HG03025 (cell line): ENCODE results near the gene VEPH1.

Source experiments
- ATAC-seq: cut with Tn5 transposase; IDR thresholded peaks from one replicate; pipeline ENCODE4 v1.9.1; 2021; ENCODE audit warnings: mild to moderate bottlenecking, moderate library complexity; ENCODE audit not compliant: unreplicated experiment, low FRiP score

VEPH1 gene

DNA sequence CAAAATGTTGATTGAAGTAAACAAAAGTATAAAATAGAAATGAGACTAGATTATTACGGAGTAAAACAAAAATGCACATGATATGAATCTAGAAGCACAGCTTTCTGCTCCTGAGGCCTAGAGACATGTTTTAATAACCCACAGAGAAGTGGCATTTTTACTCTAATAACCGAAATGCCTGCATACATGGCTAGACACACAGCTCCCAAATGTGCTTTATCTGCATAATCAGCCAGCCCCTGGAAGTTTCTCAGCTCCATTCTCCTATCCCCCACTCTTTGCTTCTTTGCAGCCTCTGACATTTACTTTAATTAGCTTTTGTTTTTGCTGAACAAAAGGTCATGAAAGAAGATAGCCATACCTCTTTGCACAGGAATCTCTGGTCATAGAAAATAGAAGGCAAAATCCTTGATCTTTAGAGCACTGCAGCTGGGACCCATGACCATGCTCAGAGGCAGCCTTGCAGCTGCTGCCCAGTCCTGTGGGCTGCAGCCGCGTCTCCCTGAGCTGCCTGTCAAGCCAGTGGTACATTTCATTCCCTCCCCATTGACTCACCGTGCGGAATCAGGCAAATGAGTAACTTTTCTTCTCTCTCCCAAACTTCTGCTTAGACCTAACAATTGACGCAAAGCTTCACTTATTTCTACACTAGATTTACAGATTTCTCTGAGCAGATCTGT lies at the start of gene VEPH1:
Gene VEPH1, minus strand, starts transcription at position 501 of the 680 bp plus-strand sequence. CDS start 8,067 bp downstream, outside the sequence.
- ATAC-seq, result no peak

GRCh38 chr3:157551961-157552360 lies 48.7 kb upstream of the VEPH1 start:
- no peak for ATAC-seq

GRCh38 chr3:157549498-157549897 lies 46.3 kb upstream of the VEPH1 start:
- ATAC-seq, result no peak

DNA sequence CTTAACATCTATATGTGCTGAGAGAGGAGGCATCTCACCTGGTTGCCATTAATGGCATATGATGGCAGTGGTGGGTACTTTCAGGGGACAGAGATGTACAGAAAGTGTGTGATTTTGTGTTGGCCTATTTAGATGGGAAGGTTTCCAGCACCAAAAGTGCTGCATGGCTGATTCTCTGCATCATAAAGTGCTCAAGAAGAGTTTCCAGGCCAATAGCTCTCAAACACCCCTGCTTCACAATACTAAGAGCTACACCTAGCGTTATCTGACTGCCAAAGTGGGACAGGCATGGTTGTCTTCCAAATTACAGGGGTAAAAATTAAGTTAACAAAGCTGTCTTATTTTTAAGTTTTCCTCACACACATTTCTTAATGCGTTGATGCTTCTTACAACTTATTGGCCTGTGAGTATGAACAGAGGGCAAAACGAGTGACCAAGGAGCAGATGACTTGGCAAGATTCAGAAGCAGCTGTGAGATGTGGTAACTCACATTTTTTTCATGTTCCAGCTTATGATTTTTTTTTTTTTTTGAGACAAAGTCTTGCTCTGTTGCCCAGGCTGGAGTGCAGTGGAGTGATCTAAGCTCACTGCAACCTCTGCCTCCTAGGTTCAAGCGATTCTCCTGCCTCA lies 41.4 kb upstream of the VEPH1 start:
- no peak for ATAC-seq

DNA sequence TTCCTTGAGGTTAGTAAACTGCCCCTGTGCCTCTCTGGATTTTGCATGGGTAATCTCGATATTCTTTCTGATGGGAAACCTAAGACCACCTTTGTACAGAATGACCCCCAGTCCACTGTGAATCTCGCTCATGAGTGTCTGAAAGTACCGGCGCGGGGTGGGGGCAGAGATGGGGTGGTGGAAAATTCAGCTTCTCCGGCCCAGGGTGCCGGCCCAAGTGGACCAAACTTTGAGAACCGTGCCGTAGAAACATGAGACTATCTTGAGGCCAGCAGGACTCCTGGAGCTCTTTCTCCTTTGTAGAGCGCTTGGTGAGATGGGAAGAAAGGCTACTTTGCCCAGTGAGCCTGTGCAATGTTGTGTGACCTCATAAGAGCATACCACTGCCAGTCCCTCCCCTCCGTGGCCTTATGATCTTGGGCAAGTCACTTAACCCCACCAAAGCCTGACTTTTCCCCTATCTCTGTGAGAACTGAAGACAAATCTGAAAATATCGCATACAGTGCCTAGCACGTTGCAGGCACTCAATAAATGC lies 40.4 kb upstream of the VEPH1 start:
- no peak for ATAC-seq

- ATAC-seq, result no peak
These were observed 39.7 kb upstream of the VEPH1 start for GRCh38 chr3:157542711-157543500.

DNA sequence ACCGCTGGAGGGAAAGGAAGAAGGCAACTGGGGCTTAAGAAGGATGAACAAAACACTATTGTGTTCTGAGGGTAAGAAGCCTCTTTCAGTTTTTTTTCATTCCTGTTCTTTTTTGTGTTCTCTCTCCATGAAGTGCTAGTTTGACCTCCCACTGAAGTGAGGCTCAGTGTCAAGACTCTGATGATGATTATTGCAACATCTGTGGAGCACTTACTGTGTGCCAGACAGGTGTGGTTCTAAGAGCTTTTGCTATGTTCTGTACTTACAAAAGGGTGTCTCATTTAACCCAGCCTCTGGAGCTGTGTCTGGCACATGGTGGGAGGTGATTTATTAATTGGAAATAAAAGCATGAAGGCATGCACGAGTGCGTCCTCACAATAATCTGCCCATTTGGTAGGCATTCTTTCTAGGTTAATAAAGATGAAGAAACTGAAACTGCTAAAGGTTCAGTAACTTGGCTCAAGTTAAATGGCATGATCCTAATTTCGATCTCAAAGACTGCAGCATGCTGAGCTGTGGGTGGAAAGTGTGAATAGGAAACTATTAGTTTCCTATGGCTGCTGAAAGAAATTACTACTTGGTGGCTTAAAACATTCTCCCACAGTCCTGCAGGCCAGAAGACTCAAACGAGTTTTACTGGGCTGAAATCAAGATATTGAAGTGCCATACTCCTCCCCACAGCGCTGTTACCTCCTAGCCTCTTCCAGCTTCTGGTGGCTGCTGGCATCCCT lies 38.5 kb upstream of the VEPH1 start:
- ATAC-seq, result no peak

DNA sequence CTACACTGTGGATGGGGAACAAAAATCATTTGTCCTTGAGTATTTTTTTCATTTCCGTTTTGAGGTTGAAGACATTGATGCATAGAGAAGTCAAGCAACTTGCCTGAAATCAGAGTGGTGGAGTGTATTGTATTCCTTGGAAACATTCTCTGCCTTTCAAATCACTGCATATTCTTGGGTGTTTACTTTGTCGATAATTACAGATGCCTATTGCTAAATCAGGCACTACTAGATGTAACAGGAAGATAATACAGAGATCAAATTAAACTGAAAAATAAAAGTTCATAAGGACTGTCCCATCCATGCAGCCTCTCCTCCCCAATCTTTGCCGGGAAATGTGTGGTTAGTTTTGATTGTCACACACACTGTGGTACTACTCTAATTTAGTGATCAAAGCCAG lies 37.4 kb upstream of the VEPH1 start:
- ATAC-seq, result no peak

GRCh38 chr3:157535667-157536066 lies 32.5 kb upstream of the VEPH1 start:
- ATAC-seq, result no peak

DNA sequence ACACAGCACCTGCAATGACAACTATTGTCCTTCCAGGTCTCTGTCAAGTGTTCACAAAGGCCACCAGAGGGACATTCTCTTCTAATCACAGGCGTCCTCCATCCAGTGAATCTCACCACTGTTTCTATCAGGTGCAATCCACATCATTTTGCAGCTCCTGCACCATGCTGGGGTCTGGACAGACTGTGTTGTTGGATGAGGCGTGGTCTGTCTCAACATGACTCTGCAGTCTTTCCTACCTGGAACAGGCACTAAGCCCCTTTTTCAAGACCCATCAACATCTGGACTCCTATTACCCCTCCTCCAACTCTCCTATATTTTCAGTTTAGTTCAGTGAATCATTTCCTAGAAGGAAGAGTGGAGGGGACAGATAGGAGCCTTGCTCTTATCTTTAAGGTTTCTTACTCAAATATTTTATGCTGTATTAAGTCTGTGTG lies 31.5 kb upstream of the VEPH1 start:
- no peak for ATAC-seq

- no peak for ATAC-seq
These were observed 30.3 kb upstream of the VEPH1 start for GRCh38 chr3:157533298-157534070.

- ATAC-seq, result peak; percentile 81
These were observed 29.5 kb upstream of the VEPH1 start for GRCh38 chr3:157532529-157533297.

DNA sequence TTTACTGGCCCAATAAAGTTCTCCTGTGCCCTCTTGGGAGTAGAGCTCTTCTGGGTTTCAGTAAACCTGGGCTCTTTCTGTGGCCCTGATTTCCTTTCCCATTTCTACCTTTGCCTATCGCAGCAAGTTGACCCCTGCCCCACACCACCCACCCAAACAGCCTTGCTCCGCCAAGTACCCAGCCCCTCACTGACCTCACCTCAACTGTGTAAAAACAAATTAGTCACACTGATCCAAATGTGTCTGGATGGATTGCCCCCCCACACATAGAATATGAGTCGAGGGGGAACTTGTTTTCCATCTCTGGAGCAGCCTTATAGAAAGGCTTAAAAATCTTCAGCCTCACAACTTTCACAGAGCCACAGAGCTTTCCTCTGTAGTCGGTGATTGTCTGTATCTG lies 28.6 kb upstream of the VEPH1 start:
- ATAC-seq, result no peak

- ATAC-seq, result no peak
These were observed 28.1 kb upstream of the VEPH1 start for GRCh38 chr3:157531301-157531660.

- no peak for ATAC-seq
These were observed 27.6 kb upstream of the VEPH1 start for GRCh38 chr3:157530637-157531300.

- no peak for ATAC-seq
These were observed 26.5 kb upstream of the VEPH1 start for GRCh38 chr3:157529751-157530150.

DNA sequence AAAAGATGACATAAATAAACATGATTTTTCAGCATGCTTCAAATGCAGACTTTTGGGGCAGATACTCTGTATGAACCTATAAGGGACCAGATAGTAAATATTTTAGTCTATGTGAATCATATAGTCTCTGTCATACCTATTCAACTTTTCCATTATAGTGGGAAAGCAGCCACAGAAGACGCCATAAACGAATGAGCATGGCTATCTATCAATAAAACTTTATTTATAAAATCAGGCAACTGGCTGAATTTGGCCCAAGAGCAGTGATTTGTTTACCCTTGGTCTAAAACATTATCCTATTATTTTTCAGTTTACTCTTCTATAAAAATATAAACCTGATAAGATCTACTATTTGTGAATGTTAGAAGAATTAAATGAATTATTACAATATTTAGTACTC lies 25.9 kb upstream of the VEPH1 start:
- ATAC-seq, result no peak

DNA sequence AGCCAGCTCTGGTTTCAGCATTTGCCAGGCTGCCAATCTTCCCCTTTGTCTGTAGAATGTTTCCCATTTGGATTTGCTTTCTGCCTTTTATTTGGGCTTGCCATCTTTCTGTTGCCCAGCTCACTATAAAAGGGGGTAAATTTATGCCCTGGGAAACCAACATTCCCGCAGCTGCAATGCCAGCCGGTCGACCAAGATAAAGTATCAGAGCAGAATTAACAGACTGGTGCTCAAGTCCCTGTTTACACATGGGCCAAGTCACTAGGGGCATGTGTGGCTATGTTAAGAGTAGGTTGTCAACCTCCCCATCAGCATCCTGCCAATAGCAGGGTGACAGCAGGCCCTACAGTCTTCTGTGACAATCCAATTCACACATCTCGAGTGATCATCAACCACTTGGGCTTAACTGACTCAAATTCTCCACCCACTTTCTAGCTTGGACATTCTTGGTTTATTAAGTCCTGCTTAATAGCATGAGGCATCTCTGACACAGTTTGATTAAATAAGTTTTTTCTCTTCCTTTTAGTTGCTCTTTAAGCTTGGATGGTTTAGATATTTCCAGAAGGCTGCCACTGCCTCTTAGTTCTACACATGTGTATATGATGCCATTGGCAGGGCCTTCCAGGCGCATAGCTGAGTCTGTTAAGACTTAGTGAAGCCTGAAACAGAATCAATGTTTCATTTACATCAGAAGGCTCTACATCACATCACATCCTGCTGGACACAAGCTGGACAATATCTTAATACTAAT lies 24.1 kb upstream of the VEPH1 start:
- ATAC-seq, result no peak
